Dendritic cell treated with granulocyte-macrophage colony-stimulating factor and Interleukin-4, amounts not matched to agents 40 ng/mL and 50 ng/mL, for 4 days (primary cell): ENCODE results near the gene PAFAH1B2.
A peak's percentile ranks its signal among the peaks of the same experiment; 100 is the strongest.

ENCODE experiments used
- H3K27ac Mint-ChIP-seq: one replicate; pipeline ENCODE4 v1.8.0; 2022; ENCODE audit warnings: mild to moderate bottlenecking, mixed read lengths
- H3K27me3 Mint-ChIP-seq: one replicate; pipeline ENCODE4 v1.8.0; 2022; ENCODE audit warnings: mild to moderate bottlenecking, mixed read lengths
- H3K36me3 Mint-ChIP-seq: one replicate; pipeline ENCODE4 v1.8.0; 2022; ENCODE audit warnings: low read depth, mixed read lengths
- H3K4me1 Mint-ChIP-seq: one replicate; pipeline ENCODE4 v1.8.0; 2022; ENCODE audit warnings: low read depth, mixed read lengths
- H3K4me3 Mint-ChIP-seq: one replicate; pipeline ENCODE4 v1.8.0; 2022; ENCODE audit warnings: mild to moderate bottlenecking, moderate library complexity, mixed read lengths
- H3K9me3 Mint-ChIP-seq: one replicate; pipeline ENCODE4 v1.8.0; 2022; ENCODE audit warnings: mixed read lengths
- intact Hi-C: fragments of 100-400 bp; cut with micrococcal nuclease; formaldehyde crosslinking; loops from one replicate; pipeline ENCODE4 v1.15.0; 2022

Gene PAFAH1B2

GRCh38 chr11:117194267-117194666, 50.2 kb downstream of the PAFAH1B2 start:
- Mint-ChIP-seq H3K9me3 (no peaks in the 10 kb centered on the region), H3K36me3 (peaks cover 96% of the 10 kb centered on the region), H3K4me3 (no peak overlapping the region), H3K27ac (no peak overlapping the region), H3K27me3 (no peaks in the 10 kb centered on the region), H3K4me1 (peaks cover 62% of the 10 kb centered on the region)
- intact Hi-C loops: no loop called here

- Mint-ChIP-seq H3K9me3 (no peaks in the 10 kb centered on the region), H3K4me1 (peaks cover 52% of the 10 kb centered on the region), H3K36me3 (peaks cover 92% of the 10 kb centered on the region), H3K27me3 (no peaks in the 10 kb centered on the region), H3K4me3 (no peak overlapping the region), H3K27ac (peak overlapping the region; percentile 6)
- intact Hi-C loops: no loop called here
Observed at GRCh38 chr11:117195258-117195657, 51.2 kb downstream of the PAFAH1B2 start.

- no peaks in the 10 kb centered on the region for H3K27me3 Mint-ChIP-seq
- no peaks in the 10 kb centered on the region for H3K9me3 Mint-ChIP-seq
- no peak overlapping the region for H3K4me3 Mint-ChIP-seq
- peak overlapping the region; percentile 6 for H3K27ac Mint-ChIP-seq
- intact Hi-C loops: no loop called here
- H3K36me3 Mint-ChIP-seq: peaks cover 92% of the 10 kb centered on the region
- H3K4me1 Mint-ChIP-seq: peaks cover 51% of the 10 kb centered on the region
Observed at GRCh38 chr11:117195761-117196160, 51.7 kb downstream of the PAFAH1B2 start.

DNA sequence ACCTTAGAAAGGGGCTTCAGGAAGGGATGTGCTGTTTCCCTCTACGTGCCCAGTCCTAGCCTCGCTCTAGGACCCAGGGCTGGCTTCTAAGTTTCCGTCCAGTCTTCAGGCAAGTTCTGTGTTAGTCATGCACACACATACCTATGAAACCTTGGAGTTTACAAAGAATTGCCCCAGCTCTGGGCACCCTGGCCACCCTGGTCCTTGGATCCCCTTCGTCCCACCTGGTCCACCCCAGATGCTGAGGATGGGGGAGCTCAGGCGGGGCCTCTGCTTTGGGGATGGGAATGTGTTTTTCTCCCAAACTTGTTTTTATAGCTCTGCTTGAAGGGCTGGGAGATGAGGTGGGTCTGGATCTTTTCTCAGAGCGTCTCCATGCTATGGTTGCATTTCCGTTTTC, 52.9 kb downstream of the PAFAH1B2 start:
- H3K27ac Mint-ChIP-seq: no peak overlapping the region
- H3K36me3 Mint-ChIP-seq: peaks cover 82% of the 10 kb centered on the region
- no peak overlapping the region for H3K4me3 Mint-ChIP-seq
- H3K9me3 Mint-ChIP-seq: no peaks in the 10 kb centered on the region
- H3K4me1 Mint-ChIP-seq: peaks cover 55% of the 10 kb centered on the region
- intact Hi-C loops: no loop called here
- H3K27me3 Mint-ChIP-seq: no peaks in the 10 kb centered on the region

DNA sequence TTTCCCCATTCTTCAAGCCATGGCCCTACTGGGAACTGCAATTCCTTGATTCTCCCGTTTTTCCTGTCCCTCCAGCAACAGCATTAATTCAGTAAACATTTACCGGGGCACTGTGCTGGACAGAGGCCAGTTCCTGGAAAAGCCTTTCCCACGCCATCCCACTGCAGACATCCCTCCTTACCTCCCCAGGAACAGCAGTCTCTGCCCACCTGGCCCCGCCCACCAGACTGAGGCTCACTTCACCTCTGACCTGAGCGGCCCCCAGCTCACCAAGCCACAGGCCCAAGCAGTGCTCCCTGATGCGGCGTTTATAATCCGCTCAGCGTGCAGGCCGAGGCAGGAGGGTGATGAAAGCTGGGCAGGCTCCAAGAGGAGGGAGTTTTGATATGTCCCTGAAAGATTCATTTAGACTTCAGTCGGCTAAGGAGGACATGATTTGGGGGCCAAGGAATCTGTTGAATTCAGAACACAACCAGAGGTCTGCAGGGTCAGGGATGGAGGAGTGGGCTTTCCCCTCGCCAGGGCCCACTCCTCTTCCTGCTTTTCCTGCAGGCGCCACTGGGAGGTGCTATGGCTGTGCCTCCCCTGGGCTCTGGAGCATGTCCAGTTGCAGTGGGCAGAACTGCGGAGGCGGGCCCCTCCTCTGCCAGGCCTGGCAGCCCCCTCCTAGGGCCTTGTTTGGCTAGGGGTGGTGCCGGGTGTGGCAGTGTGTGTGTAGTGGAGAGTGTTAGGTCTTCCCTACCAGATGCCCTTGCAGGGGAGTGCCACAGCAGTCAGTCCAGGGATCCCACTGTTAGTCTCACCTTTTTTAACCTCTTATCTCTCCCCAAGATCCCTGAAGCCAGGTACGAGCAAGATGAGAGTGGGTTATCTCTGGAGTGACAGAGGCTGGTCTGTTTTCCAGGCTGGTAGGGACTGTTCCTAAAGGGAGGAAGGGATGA, 53.7 kb downstream of the PAFAH1B2 start:
- Mint-ChIP-seq H3K9me3 (no peaks in the 10 kb centered on the region), H3K36me3 (peaks cover 77% of the 10 kb centered on the region), H3K27ac (peak overlapping the region; percentile 17), H3K4me3 (no peak overlapping the region), H3K4me1 (peaks cover 47% of the 10 kb centered on the region), H3K27me3 (no peaks in the 10 kb centered on the region)
- intact Hi-C loops: no loop called here

DNA sequence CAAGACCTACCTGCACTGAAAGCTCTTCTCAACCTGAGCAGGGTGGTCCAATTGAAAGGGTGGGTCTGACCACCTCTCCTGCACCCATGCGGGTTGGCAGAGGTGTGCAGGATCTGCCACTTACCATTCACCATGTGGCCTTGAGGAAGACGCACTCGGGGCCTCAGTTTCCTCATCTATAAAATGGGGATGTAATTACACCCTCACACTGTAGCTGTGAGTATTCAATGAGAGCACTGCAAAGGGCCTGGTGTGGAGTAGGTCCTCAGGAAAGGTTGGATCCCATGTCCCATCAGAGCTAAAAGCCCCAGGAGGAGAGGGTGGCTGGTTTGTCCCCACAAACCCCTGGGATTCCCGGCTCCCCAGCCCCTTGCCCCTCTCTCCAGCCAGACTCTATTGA, 54.5 kb downstream of the PAFAH1B2 start:
- peak overlapping the region; percentile 17 for H3K27ac Mint-ChIP-seq
- H3K4me3 Mint-ChIP-seq: no peak overlapping the region
- H3K36me3 Mint-ChIP-seq: peaks cover 77% of the 10 kb centered on the region
- H3K27me3 Mint-ChIP-seq: no peaks in the 10 kb centered on the region
- no peaks in the 10 kb centered on the region for H3K9me3 Mint-ChIP-seq
- intact Hi-C loops: no loop called here
- H3K4me1 Mint-ChIP-seq: peaks cover 41% of the 10 kb centered on the region

DNA sequence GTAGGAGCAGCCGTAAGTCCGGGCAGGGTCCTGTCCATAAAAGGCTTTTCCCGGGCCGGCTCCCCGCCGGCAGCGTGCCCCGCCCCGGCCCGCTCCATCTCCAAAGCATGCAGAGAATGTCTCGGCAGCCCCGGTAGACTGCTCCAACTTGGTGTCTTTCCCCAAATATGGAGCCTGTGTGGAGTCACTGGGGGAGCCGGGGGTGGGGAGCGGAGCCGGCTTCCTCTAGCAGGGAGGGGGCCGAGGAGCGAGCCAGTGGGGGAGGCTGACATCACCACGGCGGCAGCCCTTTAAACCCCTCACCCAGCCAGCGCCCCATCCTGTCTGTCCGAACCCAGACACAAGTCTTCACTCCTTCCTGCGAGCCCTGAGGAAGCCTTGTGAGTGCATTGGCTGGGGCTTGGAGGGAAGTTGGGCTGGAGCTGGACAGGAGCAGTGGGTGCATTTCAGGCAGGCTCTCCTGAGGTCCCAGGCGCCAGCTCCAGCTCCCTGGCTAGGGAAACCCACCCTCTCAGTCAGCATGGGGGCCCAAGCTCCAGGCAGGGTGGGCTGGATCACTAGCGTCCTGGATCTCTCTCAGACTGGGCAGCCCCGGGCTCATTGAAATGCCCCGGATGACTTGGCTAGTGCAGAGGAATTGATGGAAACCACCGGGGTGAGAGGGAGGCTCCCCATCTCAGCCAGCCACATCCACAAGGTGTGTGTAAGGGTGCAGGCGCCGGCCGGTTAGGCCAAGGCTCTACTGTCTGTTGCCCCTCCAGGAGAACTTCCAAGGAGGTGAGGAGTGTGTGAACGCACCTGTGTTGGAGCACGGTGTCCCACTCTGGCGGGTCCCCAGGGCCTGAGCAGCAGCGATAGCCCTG, 55.2 kb downstream of the PAFAH1B2 start, which contains the start of gene TAGLN:
Gene TAGLN (plus strand): TSS at position 318 of the 863 bp plus-strand sequence. CDS start 3,644 bp downstream, outside the sequence.
- Mint-ChIP-seq H3K4me1 (peaks cover 40% of the 10 kb centered on the region), H3K4me3 (no peak within 1 kb of the TSS), H3K36me3 (peaks cover 77% of the 10 kb centered on the region), H3K27ac (peak within 1 kb of the TSS; percentile 17), H3K27me3 (no peaks in the 10 kb centered on the region), H3K9me3 (no peaks in the 10 kb centered on the region)
- intact Hi-C loops: no loop called here

GRCh38 chr11:117199916-117200812, 56.1 kb downstream of the PAFAH1B2 start:
- Mint-ChIP-seq H3K4me3 (no peak overlapping the region), H3K27me3 (no peaks in the 10 kb centered on the region), H3K9me3 (no peaks in the 10 kb centered on the region), H3K36me3 (peaks cover 77% of the 10 kb centered on the region), H3K27ac (peak overlapping the region; percentile 37), H3K4me1 (peaks cover 32% of the 10 kb centered on the region)
- intact Hi-C loops: no loop called here

DNA sequence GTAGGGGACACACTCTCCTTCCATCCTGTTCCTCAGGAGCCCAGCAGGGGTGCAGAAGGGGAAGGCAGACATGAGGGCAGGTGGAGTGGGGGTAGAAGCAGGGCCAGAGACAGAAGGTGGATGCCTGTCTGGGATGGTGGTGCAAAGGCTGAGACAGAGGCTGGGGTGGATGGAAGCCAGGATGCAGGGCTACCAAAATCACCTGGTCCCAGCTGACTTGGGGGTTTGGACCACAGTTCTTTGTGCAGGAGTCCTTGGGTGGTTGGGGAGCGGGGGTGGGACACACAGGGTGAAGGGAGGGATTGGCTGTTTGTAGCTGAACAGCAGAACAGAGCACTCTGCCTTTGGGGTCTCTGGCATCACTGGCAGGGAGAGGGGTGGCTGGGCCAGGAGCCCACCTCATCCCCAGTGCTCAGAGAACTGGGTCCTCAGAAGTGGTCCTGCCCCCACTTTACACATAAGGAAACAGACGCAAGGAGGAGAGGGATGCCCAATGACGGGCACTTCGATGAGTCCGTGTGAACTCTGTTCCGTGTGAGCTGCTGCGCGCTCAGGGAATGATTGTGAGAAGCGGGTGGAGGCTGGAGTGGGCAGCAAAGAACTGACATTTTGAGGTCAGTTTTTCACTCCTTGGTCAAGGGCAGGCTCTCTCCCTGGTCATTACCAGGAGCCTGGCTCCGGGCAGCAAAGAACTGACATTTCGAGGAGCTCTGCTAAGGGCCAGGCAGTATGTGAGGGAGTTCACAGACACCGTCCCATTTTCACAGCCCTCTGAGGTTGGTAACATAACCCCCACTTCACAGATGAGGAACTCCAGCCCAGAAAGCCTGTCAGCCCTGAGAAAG, 56.9 kb downstream of the PAFAH1B2 start:
- intact Hi-C loops: no loop called here
- H3K36me3 Mint-ChIP-seq: peaks cover 77% of the 10 kb centered on the region
- no peaks in the 10 kb centered on the region for H3K9me3 Mint-ChIP-seq
- peaks cover 24% of the 10 kb centered on the region for H3K4me1 Mint-ChIP-seq
- H3K27me3 Mint-ChIP-seq: no peaks in the 10 kb centered on the region
- H3K4me3 Mint-ChIP-seq: no peak overlapping the region
- peak overlapping the region; percentile 37 for H3K27ac Mint-ChIP-seq

- Mint-ChIP-seq H3K36me3 (peaks cover 73% of the 10 kb centered on the region), H3K27me3 (no peaks in the 10 kb centered on the region), H3K4me1 (peaks cover 24% of the 10 kb centered on the region), H3K9me3 (no peaks in the 10 kb centered on the region), H3K4me3 (no peak overlapping the region), H3K27ac (peak overlapping the region; percentile 16)
- intact Hi-C loops: no loop called here
Observed at GRCh38 chr11:117201658-117202305, 57.7 kb downstream of the PAFAH1B2 start.

DNA sequence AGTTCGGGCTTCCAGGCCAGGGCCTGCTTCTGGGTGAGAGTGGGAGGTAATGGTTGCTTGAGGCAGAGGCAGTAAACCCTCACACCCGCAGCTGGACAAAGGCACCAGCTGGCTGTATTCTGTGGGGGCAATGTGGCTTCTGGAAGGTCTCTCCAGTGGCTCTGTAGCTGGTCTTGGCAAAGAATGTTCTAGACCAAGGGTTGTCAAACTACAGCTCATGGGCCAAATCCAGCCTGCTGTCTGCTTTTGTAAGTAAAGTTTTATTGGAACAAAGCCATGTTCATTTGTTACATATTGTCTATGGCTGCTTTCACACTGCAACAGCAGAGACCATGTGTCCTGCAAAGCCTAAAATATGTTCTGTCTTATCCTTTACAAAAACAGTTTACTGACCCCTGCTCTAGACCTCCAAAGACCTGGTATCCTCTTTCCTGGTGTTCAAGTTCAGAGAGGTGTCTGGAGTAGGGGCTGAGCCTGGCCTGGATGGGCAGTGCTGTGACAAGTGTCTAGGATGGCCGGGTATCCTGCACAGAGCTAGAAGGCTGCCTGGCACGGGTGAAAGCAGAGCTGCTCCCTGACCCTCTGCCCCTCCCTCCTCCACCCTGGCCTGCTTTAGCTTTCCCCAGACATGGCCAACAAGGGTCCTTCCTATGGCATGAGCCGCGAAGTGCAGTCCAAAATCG, 58.4 kb downstream of the PAFAH1B2 start:
- peak overlapping the region; percentile 16 for H3K27ac Mint-ChIP-seq
- no peaks in the 10 kb centered on the region for H3K27me3 Mint-ChIP-seq
- intact Hi-C loops: no loop called here
- H3K4me3 Mint-ChIP-seq: no peak overlapping the region
- H3K4me1 Mint-ChIP-seq: peaks cover 20% of the 10 kb centered on the region
- H3K36me3 Mint-ChIP-seq: peaks cover 66% of the 10 kb centered on the region
- H3K9me3 Mint-ChIP-seq: no peaks in the 10 kb centered on the region

- intact Hi-C loops: no loop called here
- no peaks in the 10 kb centered on the region for H3K9me3 Mint-ChIP-seq
- peak overlapping the region; percentile 13 for H3K27ac Mint-ChIP-seq
- H3K4me1 Mint-ChIP-seq: peaks cover 16% of the 10 kb centered on the region
- no peak overlapping the region for H3K4me3 Mint-ChIP-seq
- H3K36me3 Mint-ChIP-seq: peaks cover 61% of the 10 kb centered on the region
- no peaks in the 10 kb centered on the region for H3K27me3 Mint-ChIP-seq
Observed at GRCh38 chr11:117203069-117203407, 59.0 kb downstream of the PAFAH1B2 start.
